GM19238 (cell line): Measurements from ENCODE around the gene SPACA4.
"Not testable (repeated sequence)": the region's sequence is repeated elsewhere in the genome, so short reads cannot be mapped to it uniquely, and the experiment has no call there.

Source experiments
- DNase-seq: peaks from one replicate; pipeline ENCODE4 v3.0.0; 2011; ENCODE audit warnings: low spot score; ENCODE audit not compliant: insufficient read length

The SPACA4 gene

GRCh38 chr19:48618278-48618915, 11.9 kb downstream of the SPACA4 start:
- DNase-seq = no peak

- DNase-seq = peak; percentile 98
Observed at GRCh38 chr19:48618916-48619691, 12.6 kb downstream of the SPACA4 start, which contains the start of the genes RPL18 and SPHK2. Gene RPL18 (minus strand): TSS chr19:48619178. CDS start chr19:48619143, 35 bp downstream. Gene SPHK2 (plus strand): TSS chr19:48619506. CDS start chr19:48620515, 1,009 bp downstream.

GRCh38 chr19:48619692-48620585, 13.4 kb downstream of the SPACA4 start:
- no peak for DNase-seq

- no peak for DNase-seq
Observed at GRCh38 chr19:48623556-48624066, 17.1 kb downstream of the SPACA4 start.

- peak; percentile 97 for DNase-seq
Observed at GRCh38 chr19:48624067-48624594, 17.6 kb downstream of the SPACA4 start.

- no peak for DNase-seq
Observed at GRCh38 chr19:48624791-48625723, 18.5 kb downstream of the SPACA4 start.

GRCh38 chr19:48625891-48626327, 19.4 kb downstream of the SPACA4 start:
- DNase-seq = no peak

GRCh38 chr19:48627201-48627864, 20.8 kb downstream of the SPACA4 start:
- no peak for DNase-seq

GRCh38 chr19:48627865-48628314, 21.3 kb downstream of the SPACA4 start:
- no peak for DNase-seq

GRCh38 chr19:48628486-48629296, 22.1 kb downstream of the SPACA4 start:
- no peak for DNase-seq

GRCh38 chr19:48629297-48629598, 22.7 kb downstream of the SPACA4 start:
- DNase-seq = no peak

GRCh38 chr19:48629599-48630295, 23.2 kb downstream of the SPACA4 start:
- DNase-seq = no peak

- DNase-seq = no peak
Observed at GRCh38 chr19:48630296-48631063, 23.9 kb downstream of the SPACA4 start.

- no peak for DNase-seq
Observed at GRCh38 chr19:48631225-48631624, 24.7 kb downstream of the SPACA4 start.

- not testable (repeated sequence) for DNase-seq
Observed at GRCh38 chr19:48632286-48632685, 25.7 kb downstream of the SPACA4 start.

GRCh38 chr19:48632692-48633147, 26.2 kb downstream of the SPACA4 start:
- DNase-seq = no peak
